IMR-90 (cell line): ENCODE measurements around the gene ATP2C2. TPM values are rescaled to one million over a fixed set of nuclear protein-coding genes. Genes with fewer than 3 reads are reported as not detected.

Source experiments
- ATAC-seq: fragments of 200-7000 bp; cut with Tn5 transposase; 2 replicates; pipeline ENCODE4 v1.9.1; 2020; ENCODE audit warnings: low read depth, mild to moderate bottlenecking, moderate library complexity
- BruUV-seq: library from RNA; stranded (reverse); fragments of 400-500 nt; replicated peaks from 2 replicates; lab custom pipeline; 2021; lab: Mats Ljungman, UMichigan
- CTCF ChIA-PET: fragments of 300-600 bp; formaldehyde crosslinking; extraction: SDS; loops from one replicate; lab custom pipeline; 2021; ENCODE audit warnings: antibody characterized with exemption; lab: Yijun Ruan, JAX
- POLR2A ChIA-PET: fragments of 300-600 bp; sonication (Branson Sonifier 250); formaldehyde crosslinking; loops from one replicate; lab custom pipeline; 2022; ENCODE audit warnings: antibody characterized with exemption; ENCODE audit not compliant: unreplicated experiment; lab: Charles Lee
- DNase-seq: peaks from one replicate; pipeline ENCODE4 v3.0.0; 2013
- H2AFZ ChIP-seq: replicated peaks from 2 replicates; pipeline ENCODE3; 2013; ENCODE audit warnings: low read length, mild to moderate bottlenecking; ENCODE audit not compliant: poor library complexity
- H2AK5ac ChIP-seq: 2 replicates; pipeline ENCODE4 v1.6.1; 2013; ENCODE audit warnings: low read depth, low read length, inconsistent platforms
- H2AK9ac ChIP-seq: replicated peaks from 2 replicates; pipeline ENCODE3; 2013; ENCODE audit warnings: mild to moderate bottlenecking, low read depth, low read length, moderate library complexity; ENCODE audit not compliant: poor library complexity
- H2BK120ac ChIP-seq: 2 replicates; pipeline ENCODE4 v1.6.1; 2013; ENCODE audit warnings: low read depth, low read length, inconsistent platforms
- H2BK15ac ChIP-seq: 3 replicates; pipeline ENCODE4 v1.6.1; 2013; ENCODE audit warnings: low read depth, low read length, inconsistent platforms
- H2BK20ac ChIP-seq: 2 replicates; pipeline ENCODE4 v1.6.1; 2013; ENCODE audit warnings: low read depth, mild to moderate bottlenecking, inconsistent platforms, low read length, moderate library complexity
- H2BK5ac ChIP-seq: 2 replicates; pipeline ENCODE4 v1.6.1; 2013; ENCODE audit warnings: mild to moderate bottlenecking, low read depth, low read length, inconsistent platforms; ENCODE audit not compliant: poor library complexity, severe bottlenecking
- H3K14ac ChIP-seq: replicated peaks from 2 replicates; pipeline ENCODE4 v1.6.1; 2013; ENCODE audit warnings: low read depth, low read length, inconsistent platforms
- H3K18ac ChIP-seq: 2 replicates; pipeline ENCODE4 v1.6.1; 2013; ENCODE audit warnings: low read depth, low read length, control low read depth
- H3K23ac ChIP-seq: 2 replicates; pipeline ENCODE4 v1.6.1; 2013; ENCODE audit warnings: low read depth, low read length, inconsistent platforms
- H3K27ac ChIP-seq: 2 replicates; pipeline ENCODE4 v1.5.1; 2013; ENCODE audit warnings: mild to moderate bottlenecking, control low read depth, low read length; ENCODE audit not compliant: insufficient read depth
- H3K27me3 ChIP-seq: 2 replicates; pipeline ENCODE4 v1.6.1; 2013; ENCODE audit warnings: low read length; ENCODE audit not compliant: control insufficient read depth, insufficient read depth
- H3K36me3 ChIP-seq: 2 replicates; pipeline ENCODE4 v1.6.1; 2013; ENCODE audit warnings: low read length, mixed read lengths; ENCODE audit not compliant: control insufficient read depth, insufficient read depth
- H3K4ac ChIP-seq: 2 replicates; pipeline ENCODE4 v1.6.1; 2013; ENCODE audit warnings: low read depth, low read length, inconsistent platforms
- H3K4me1 ChIP-seq: 2 replicates; pipeline ENCODE4 v1.6.1; 2013; ENCODE audit warnings: low read length, mixed read lengths; ENCODE audit not compliant: control insufficient read depth, insufficient read depth
- H3K4me2 ChIP-seq: 2 replicates; pipeline ENCODE4 v1.6.1; 2013; ENCODE audit warnings: low read depth, mild to moderate bottlenecking, control low read depth, low read length, moderate library complexity
- H3K4me3 ChIP-seq: 2 replicates; pipeline ENCODE4 v1.5.1; 2013; ENCODE audit warnings: low read depth, mild to moderate bottlenecking, control low read depth, low read length, moderate library complexity; ENCODE audit not compliant: insufficient read depth
- H3K56ac ChIP-seq: 2 replicates; pipeline ENCODE4 v1.6.1; 2013; ENCODE audit warnings: low read length, inconsistent platforms; ENCODE audit not compliant: insufficient read depth; ENCODE audit errors: extremely low read depth
- H3K79me1 ChIP-seq, 2 experiments: 2 replicates each; pipeline ENCODE4 v1.6.1; 2013; ENCODE audit warnings: low read length in 2 of 2, inconsistent platforms in 1 of 2, low read depth in 1 of 2
- H3K9ac ChIP-seq: 2 replicates; pipeline ENCODE4 v1.6.1; 2013; ENCODE audit warnings: low read depth, low read length, control low read depth
- H3K9me1 ChIP-seq: 2 replicates; pipeline ENCODE4 v1.6.1; 2013; ENCODE audit warnings: low read length, inconsistent platforms; ENCODE audit not compliant: insufficient read depth
- H3K9me3 ChIP-seq: 2 replicates; pipeline ENCODE4 v1.6.1; 2013; ENCODE audit warnings: low read length; ENCODE audit not compliant: control insufficient read depth, insufficient read depth
- H4K20me1 ChIP-seq: 2 replicates; pipeline ENCODE4 v1.6.1; 2013; ENCODE audit warnings: low read length, inconsistent platforms; ENCODE audit not compliant: insufficient read depth
- H4K5ac ChIP-seq: 2 replicates; pipeline ENCODE4 v1.6.1; 2013; ENCODE audit warnings: mild to moderate bottlenecking, low read depth, low read length, control low read depth
- H4K8ac ChIP-seq, 2 experiments: 2 replicates each; pipeline ENCODE4 v1.6.1; 2013; ENCODE audit warnings: low read depth in 2 of 2, low read length in 2 of 2, control low read depth in 1 of 2, inconsistent platforms in 1 of 2
- H4K91ac ChIP-seq: 2 replicates; pipeline ENCODE4 v1.6.1; 2013; ENCODE audit warnings: low read depth, low read length, inconsistent platforms; ENCODE audit not compliant: insufficient read depth
- BHLHE40 ChIP-seq: fragments of 150-350 bp; IDR thresholded peaks from 2 replicates; pipeline ENCODE4 v1.6.1; 2016; ENCODE audit warnings: mild to moderate bottlenecking, low read depth, low read length
- CHD1 ChIP-seq: IDR thresholded peaks from 2 replicates; pipeline ENCODE4 v1.6.1; 2012; ENCODE audit warnings: low read depth, low read length, improper control_type of control experiment
- CTCF ChIP-seq: conservative IDR thresholded peaks from 2 replicates; pipeline ENCODE4 v1.5.1; 2012; ENCODE audit warnings: mild to moderate bottlenecking, low read depth, low read length, improper control_type of control experiment
- POLR2A ChIP-seq: IDR thresholded peaks from 2 replicates; pipeline ENCODE4 v1.6.1; 2012; ENCODE audit warnings: mild to moderate bottlenecking, low read depth, low read length
- SMC3 ChIP-seq: fragments of 150-350 bp; IDR thresholded peaks from 2 replicates; pipeline ENCODE4 v1.6.1; 2016; ENCODE audit warnings: low read depth, mild to moderate bottlenecking, antibody characterized with exemption, low read length, moderate library complexity
- WGBS, 2 experiments: methylation state at CpG; one replicate each; pipeline versions ENCODE4 v1.1.5 to v1.1.7; 2013; ENCODE audit warnings: missing lambda C conversion rate in 2 of 2; ENCODE audit not compliant: insufficient read length in 1 of 2; ENCODE audit errors: extremely low coverage in 2 of 2; 5-methylcytosine and 5-hydroxymethylcytosine counted together
- dilution Hi-C: fragments of 300-500 bp; cut with HindIII; formaldehyde crosslinking; loops from one replicate; pipeline ENCODE4 v1.14.3; 2018; ENCODE audit warnings: low sequenced_read_pairs; ENCODE audit not compliant: unreplicated experiment
- in situ Hi-C: fragments of 300-500 bp; cut with MboI; formaldehyde crosslinking; loops from 3 replicates; pipeline ENCODE4 v1.14.3; 2019; ENCODE audit warnings: low sequenced_read_pairs, inconsistent platforms, mixed read lengths
- intact Hi-C: fragments of 100-400 bp; cut with micrococcal nuclease; formaldehyde crosslinking; loops from 2 replicates; pipeline ENCODE4 v1.10.0; 2022
- polyA plus RNA-seq, 3 experiments: library from polyadenylated mRNA; depleted of rRNA; stranded (reverse); fragments of >200 nt; gene quantifications; 2 replicates each; pipeline ENCODE4 v1.2.3, GENCODE V29; 2012; ENCODE audit warnings: low replicate concordance in 1 of 3
- total RNA-seq: library from RNA; depleted of rRNA; stranded (reverse); fragments of >200 nt; gene quantifications from 2 replicates; pipeline ENCODE4 v1.2.3, GENCODE V29; 2012

ATP2C2 gene
- total and polyA plus RNA-seq, 2 of the 4 experiments (the other 2 are of a cell fraction) = not detected

- Histone ChIP-seq H3K4ac (no peak overlapping the region), H4K5ac (no peak overlapping the region), H3K14ac (no peak overlapping the region), H2AK9ac (no peak overlapping the region), H3K23ac (no peak overlapping the region), H2BK120ac (no peak overlapping the region), H3K9me1 (no peaks in the 10 kb centered on the region), H2BK15ac (no peak overlapping the region), H3K56ac (no peak overlapping the region), H3K36me3 (no peaks in the 10 kb centered on the region), H2AK5ac (no peak overlapping the region), H3K9me3 (no peaks in the 10 kb centered on the region), H4K20me1 (no peaks in the 10 kb centered on the region), H3K27me3 (peaks cover 62% of the 10 kb centered on the region), H3K27ac (no peak overlapping the region), H2AFZ (no peak overlapping the region), H3K4me1 (no peaks in the 10 kb centered on the region), H3K79me1 (no peaks in the 10 kb centered on the region), H2BK5ac (no peak overlapping the region), H4K91ac (no peak overlapping the region), H3K18ac (no peak overlapping the region), H3K4me3 (no peak overlapping the region), H3K4me2 (no peak overlapping the region), H3K9ac (no peak overlapping the region), H4K8ac (no peak overlapping the region), H2BK20ac (no peak overlapping the region)
- in situ Hi-C loops (no loop called here), intact Hi-C loops (no loop called here), dilution Hi-C loops (no loop called here)
- TF ChIP-seq CHD1 = no peak
- TF ChIP-seq SMC3 = no peak
- TF ChIP-seq CTCF = no peak
- no peak for TF ChIP-seq BHLHE40
- no peak for TF ChIP-seq POLR2A
- ATAC-seq = no peak
- POLR2A ChIA-PET = no interaction called here
- 69% methylated on average over 2 of the region's 11 CpGs; no CpG with 5 or more reads in 1 of the 2 experiments for WGBS, 2 experiments
- CTCF ChIA-PET = no interaction called here
- no peak for DNase-seq
- BruUV-seq = no TSS peak
Measured at GRCh38 chr16:84349862-84350684, 18.3 kb upstream of the ATP2C2 start.
